Breast epithelium (tissue), 4 donors: Measurements from ENCODE around the gene METTL18. TPM values are rescaled to one million over a fixed set of nuclear protein-coding genes. Genes with fewer than 3 reads are reported as not detected.
A peak's percentile ranks its signal among the peaks of the same experiment; 100 is the strongest.

ENCODE experiments used
- DNase-seq, 2 donors: peaks; one replicate each; pipeline ENCODE4 v3.0.0-alpha.2; 2019; ENCODE audit warnings: low spot score in 2 of 2
- H3K27ac ChIP-seq, 2 donors: fragments of 200-600 bp; sonication (generic) in 1 of 2; one replicate each; pipeline ENCODE4 v1.5.1; 2016 to 2019; ENCODE audit warnings: mild to moderate bottlenecking in 1 of 2
- H3K27me3 ChIP-seq, 2 donors: fragments of 200-600 bp; sonication (generic) in 1 of 2; one replicate each; pipeline versions ENCODE4 v1.5.1 to v1.6.0; 2017 to 2019; ENCODE audit warnings: control low read depth in 1 of 2, mild to moderate bottlenecking in 1 of 2
- H3K36me3 ChIP-seq: fragments of 200-600 bp; one replicate; pipeline ENCODE4 v1.5.1; 2019
- H3K4me1 ChIP-seq, 2 donors: fragments of 200-600 bp; sonication (generic); one replicate each; pipeline ENCODE4 v1.5.1; 2016 to 2019; ENCODE audit warnings: control low read depth in 1 of 2
- H3K4me3 ChIP-seq, 3 donors: fragments of 200-600 bp; sonication (generic); 1 replicate in 2 of 3; 2 replicates in 1 of 3; pipeline ENCODE4 v1.5.1; 2016 to 2019; ENCODE audit warnings: mild to moderate bottlenecking in 3 of 3, moderate library complexity in 2 of 3
- H3K9me3 ChIP-seq, 2 donors: fragments of 200-600 bp; sonication (generic) in 1 of 2; one replicate each; pipeline ENCODE4 v1.5.1; 2016 to 2019; ENCODE audit warnings: control low read depth in 1 of 2
- POLR2A ChIP-seq: fragments of 450-650 bp; IDR thresholded peaks from one replicate; pipeline ENCODE4 v1.6.1; 2016; ENCODE audit warnings: antibody characterized with exemption, mild to moderate bottlenecking, moderate library complexity
- POLR2AphosphoS5 ChIP-seq, 3 donors: sonication (generic); formaldehyde crosslinking; IDR thresholded peaks; one replicate each; pipeline ENCODE4 v1.6.1; 2017; ENCODE audit warnings: antibody characterized with exemption in 3 of 3
- intact Hi-C: fragments of 100-400 bp; cut with DNase I; formaldehyde crosslinking; loops from one replicate; pipeline ENCODE4 v1.15.1; 2023; ENCODE audit warnings: low total_unique reads
- total RNA-seq, 3 donors: library from RNA; depleted of rRNA; stranded (reverse); fragments of >200 nt; gene quantifications; one replicate each; pipeline ENCODE4 v1.1.0, GENCODE V29; 2016
- TF ChIP-seq, protein P1 (sequence below), 3 donors: fragments of 450-650 bp; IDR thresholded peaks; one replicate each; pipeline ENCODE4 v1.5.1; 2016 to 2017; ENCODE audit warnings: antibody characterized with exemption in 3 of 3, mild to moderate bottlenecking in 3 of 3, moderate library complexity in 3 of 3

METTL18 gene
- total RNA-seq, result 1 to 10 TPM; 4.3 to 6.9 (median 6.1) TPM

DNA sequence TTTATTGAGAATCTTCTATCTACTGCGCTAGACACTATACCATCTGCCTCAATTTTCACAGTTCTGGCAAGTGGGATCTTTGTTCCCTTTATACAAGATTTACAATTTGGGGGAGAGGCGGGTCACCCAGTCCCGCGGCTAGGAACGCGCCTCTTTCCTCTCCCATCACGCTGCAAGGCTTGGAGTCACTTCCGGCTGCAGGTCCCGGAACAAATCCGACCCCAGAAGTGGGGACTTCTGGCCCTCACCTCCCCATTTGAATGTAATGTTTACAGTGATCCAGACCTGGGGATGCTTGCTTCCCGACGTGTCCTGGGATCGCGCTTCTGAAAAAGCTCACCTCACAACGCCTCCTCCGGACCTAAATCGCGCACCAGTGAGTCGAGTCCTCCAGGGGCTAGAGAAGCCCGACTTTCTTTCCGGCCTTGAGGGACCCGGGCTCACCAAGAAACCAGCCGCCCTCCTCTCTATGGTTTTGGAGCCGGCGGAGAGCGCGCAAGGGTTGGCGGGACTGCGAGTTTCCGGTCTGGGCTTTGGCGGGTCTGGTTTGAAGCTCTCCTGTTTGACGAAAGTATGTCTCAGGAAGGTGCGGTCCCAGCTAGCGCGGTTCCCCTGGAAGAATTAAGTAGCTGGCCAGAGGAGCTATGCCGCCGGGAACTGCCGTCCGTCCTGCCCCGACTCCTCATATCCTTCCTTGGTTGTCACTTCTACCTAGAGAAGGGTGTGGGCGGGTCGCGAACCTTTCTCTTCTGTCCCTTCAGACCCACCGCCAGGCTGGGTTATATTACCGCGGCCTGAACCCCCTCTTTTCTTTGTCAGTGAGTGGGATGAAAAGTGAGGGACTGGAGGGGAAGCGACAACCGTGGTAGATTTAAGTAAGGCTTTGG is at the start of gene METTL18:
TSS of gene METTL18 (minus strand) at position 378 of the 887 bp plus-strand sequence. CDS start 1,212 bp downstream, outside the sequence.
- intact Hi-C loops, result no loop called here
- DNase-seq, result peak; percentile 80 to 88
- H3K4me1 ChIP-seq, result no peaks in the 10 kb centered on the region
- H3K27ac ChIP-seq, result peak within 1 kb of the TSS; percentile 90 to 92
- no peak for TF ChIP-seq POLR2A
- TF ChIP-seq, protein P1, sequence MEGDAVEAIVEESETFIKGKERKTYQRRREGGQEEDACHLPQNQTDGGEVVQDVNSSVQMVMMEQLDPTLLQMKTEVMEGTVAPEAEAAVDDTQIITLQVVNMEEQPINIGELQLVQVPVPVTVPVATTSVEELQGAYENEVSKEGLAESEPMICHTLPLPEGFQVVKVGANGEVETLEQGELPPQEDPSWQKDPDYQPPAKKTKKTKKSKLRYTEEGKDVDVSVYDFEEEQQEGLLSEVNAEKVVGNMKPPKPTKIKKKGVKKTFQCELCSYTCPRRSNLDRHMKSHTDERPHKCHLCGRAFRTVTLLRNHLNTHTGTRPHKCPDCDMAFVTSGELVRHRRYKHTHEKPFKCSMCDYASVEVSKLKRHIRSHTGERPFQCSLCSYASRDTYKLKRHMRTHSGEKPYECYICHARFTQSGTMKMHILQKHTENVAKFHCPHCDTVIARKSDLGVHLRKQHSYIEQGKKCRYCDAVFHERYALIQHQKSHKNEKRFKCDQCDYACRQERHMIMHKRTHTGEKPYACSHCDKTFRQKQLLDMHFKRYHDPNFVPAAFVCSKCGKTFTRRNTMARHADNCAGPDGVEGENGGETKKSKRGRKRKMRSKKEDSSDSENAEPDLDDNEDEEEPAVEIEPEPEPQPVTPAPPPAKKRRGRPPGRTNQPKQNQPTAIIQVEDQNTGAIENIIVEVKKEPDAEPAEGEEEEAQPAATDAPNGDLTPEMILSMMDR (IDR thresholded peaks at IDR 0.05), result peak in 1 of 3 donors; percentile 15
- peak; percentile 35 to 82 (median 65) for TF ChIP-seq POLR2AphosphoS5 (IDR thresholded peaks at IDR 0.05)
- H3K27me3 ChIP-seq, result no peaks in the 10 kb centered on the region
- H3K36me3 ChIP-seq, result no peaks in the 10 kb centered on the region
- H3K9me3 ChIP-seq, result no peaks in the 10 kb centered on the region
- peak within 1 kb of the TSS; percentile 65 to 83 (median 69) for H3K4me3 ChIP-seq

DNA sequence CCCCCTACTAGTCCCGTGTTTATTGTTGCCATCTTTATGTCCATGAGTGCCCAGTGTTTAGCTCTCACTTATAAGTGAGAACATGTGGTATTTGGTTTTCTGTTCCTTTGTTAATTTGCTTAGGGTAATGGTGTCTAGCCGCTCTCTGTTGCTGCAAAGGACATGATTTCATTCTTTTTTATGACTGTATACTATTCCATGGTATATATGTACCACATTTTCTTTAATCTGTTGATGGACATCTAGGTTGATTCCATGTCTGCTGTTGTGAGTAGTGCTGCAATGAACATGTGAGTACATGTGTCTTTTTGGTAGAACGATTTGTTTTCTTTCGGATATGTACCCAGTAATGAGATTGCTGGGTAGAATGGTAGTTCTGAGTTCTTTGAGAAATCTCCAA is 44.2 kb upstream of the METTL18 start:
- no peak for DNase-seq
- no peak overlapping the region for H3K27ac ChIP-seq
- intact Hi-C loops, result no loop called here
- TF ChIP-seq POLR2A (no peak), POLR2AphosphoS5 (IDR thresholded peaks at IDR 0.05) (no peak)
- TF ChIP-seq, protein P1 (IDR thresholded peaks at IDR 0.05), result no peak
- H3K4me3 ChIP-seq, result no peak overlapping the region
- H3K27me3 ChIP-seq, result no peaks in the 10 kb centered on the region
- H3K9me3 ChIP-seq, result no peaks in the 10 kb centered on the region
- H3K4me1 ChIP-seq, result no peaks in the 10 kb centered on the region
- H3K36me3 ChIP-seq, result no peaks in the 10 kb centered on the region

DNA sequence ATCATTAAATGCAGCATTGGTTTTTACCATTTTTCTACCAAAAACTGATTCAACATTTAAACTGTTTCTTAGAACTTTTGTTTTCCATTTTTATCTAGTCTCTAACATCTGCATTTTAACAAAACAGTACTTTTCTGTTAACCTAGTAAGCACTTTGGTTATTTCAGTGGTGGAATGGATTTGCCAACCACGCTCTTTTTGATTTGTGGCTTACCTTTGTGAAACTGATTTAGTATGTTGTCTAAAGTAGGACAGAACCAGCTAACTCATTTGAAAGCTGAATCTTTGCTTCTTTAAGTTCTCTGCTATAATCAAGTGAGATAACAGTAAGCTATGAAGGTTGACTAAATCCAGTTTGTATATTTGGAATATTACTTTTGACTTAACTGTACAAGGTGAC is 41.5 kb upstream of the METTL18 start:
- Histone ChIP-seq H3K36me3 (peaks cover 4% of the 10 kb centered on the region), H3K27ac (no peak overlapping the region), H3K4me1 (no peaks in the 10 kb centered on the region), H3K4me3 (no peak overlapping the region), H3K9me3 (no peaks in the 10 kb centered on the region), H3K27me3 (no peaks in the 10 kb centered on the region)
- TF ChIP-seq, protein P1 (IDR thresholded peaks at IDR 0.05), result no peak
- TF ChIP-seq POLR2AphosphoS5 (IDR thresholded peaks at IDR 0.05), result no peak
- TF ChIP-seq POLR2A, result no peak
- DNase-seq, result no peak
- intact Hi-C loops, result no loop called here

DNA sequence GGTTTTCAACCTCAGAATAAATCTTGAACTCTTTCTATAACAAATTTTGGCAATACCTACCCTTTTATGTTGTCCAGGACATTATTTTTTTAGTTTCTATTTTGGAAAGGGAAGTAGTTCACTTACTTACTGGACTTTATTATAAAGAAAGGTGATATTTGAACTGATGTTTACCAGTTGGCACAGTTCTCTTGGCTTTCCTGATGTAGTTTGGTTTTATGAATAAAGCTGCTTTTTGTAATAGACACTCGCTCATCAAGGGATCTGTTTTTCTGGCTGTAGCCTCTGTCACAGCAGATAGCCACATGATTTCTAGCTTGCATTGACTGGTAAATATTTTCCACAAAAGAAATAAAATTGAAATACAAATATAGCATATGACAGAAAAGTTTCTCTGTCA is 40.9 kb upstream of the METTL18 start:
- Histone ChIP-seq H3K4me3 (no peak overlapping the region), H3K27ac (no peak overlapping the region), H3K9me3 (no peaks in the 10 kb centered on the region), H3K27me3 (no peaks in the 10 kb centered on the region), H3K36me3 (peaks cover 4% of the 10 kb centered on the region), H3K4me1 (no peaks in the 10 kb centered on the region)
- intact Hi-C loops, result no loop called here
- no peak for DNase-seq
- no peak for TF ChIP-seq POLR2AphosphoS5 (IDR thresholded peaks at IDR 0.05)
- TF ChIP-seq, protein P1 (IDR thresholded peaks at IDR 0.05), result no peak
- TF ChIP-seq POLR2A, result no peak

DNA sequence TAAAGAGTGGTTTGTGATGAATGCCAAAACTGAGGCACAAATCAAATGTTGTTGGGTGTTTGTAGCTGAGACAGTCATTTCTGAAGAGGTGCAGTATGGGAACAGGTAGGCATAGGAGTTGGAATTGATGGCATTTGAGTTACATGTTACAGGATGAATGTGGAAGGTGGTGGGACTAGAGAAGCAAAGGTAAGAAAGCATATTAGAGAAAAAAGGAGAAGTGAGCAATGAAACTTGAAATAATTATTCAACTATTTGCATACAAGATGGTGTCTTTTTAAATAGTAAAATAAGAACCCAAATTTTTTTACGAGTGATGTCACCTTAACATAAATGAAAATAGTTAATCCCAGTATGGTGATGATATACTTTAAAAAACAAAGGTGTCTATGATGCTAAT is 40.2 kb upstream of the METTL18 start:
- H3K36me3 ChIP-seq, result peaks cover 9% of the 10 kb centered on the region
- intact Hi-C loops, result no loop called here
- H3K4me3 ChIP-seq, result no peak overlapping the region
- no peaks in the 10 kb centered on the region for H3K27me3 ChIP-seq
- H3K27ac ChIP-seq, result no peak overlapping the region
- no peaks in the 10 kb centered on the region for H3K4me1 ChIP-seq
- no peak for DNase-seq
- TF ChIP-seq POLR2AphosphoS5 (IDR thresholded peaks at IDR 0.05) (no peak), POLR2A (no peak)
- TF ChIP-seq, protein P1 (IDR thresholded peaks at IDR 0.05), result no peak
- H3K9me3 ChIP-seq, result no peaks in the 10 kb centered on the region
